ENCODE data around the gene PTGDS.

DNA sequence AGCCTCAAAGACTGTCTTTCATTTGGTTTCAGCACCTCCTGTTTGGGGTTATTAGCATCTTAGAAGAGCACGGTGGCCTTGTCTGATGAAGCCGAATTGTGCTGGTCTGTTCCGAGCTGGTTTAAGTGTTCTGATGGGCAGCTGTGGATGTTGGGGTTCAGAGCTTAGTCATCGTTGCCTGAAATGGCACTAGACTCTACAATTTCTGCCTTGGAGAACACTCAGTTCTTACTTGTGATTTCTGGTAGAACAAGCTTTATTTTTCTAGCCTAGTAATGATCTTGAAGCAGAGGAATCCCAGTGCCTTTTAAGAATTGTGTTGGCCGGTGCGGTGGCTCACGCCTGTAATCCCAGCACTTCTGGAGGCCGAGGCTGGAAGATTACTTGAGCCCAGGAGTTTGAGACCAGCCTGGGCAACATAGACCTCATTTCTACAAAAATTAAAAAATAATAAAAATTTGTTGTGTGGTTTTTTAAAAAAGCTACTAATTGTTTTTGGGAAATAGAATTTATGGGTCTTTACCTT is 40.6 kb upstream of the PTGDS start:
- TF ChIP-seq FOXM1 (IDR thresholded peaks at IDR 0.05; ENCODE audit: borderline replicate concordance), result no peak
- no peak for TF ChIP-seq ARNT (IDR thresholded peaks at IDR 0.05)
- no peak for TF ChIP-seq ELF4 (IDR thresholded peaks at IDR 0.05)
